HG03558 (cell line): ENCODE data around the gene TRIM47.

Source experiments
- ATAC-seq: cut with Tn5 transposase; IDR thresholded peaks from one replicate; pipeline ENCODE4 v1.9.1; 2021; ENCODE audit warnings: moderate number of reproducible peaks; ENCODE audit not compliant: unreplicated experiment; ENCODE audit errors: extremely low read depth

The TRIM47 gene

DNA sequence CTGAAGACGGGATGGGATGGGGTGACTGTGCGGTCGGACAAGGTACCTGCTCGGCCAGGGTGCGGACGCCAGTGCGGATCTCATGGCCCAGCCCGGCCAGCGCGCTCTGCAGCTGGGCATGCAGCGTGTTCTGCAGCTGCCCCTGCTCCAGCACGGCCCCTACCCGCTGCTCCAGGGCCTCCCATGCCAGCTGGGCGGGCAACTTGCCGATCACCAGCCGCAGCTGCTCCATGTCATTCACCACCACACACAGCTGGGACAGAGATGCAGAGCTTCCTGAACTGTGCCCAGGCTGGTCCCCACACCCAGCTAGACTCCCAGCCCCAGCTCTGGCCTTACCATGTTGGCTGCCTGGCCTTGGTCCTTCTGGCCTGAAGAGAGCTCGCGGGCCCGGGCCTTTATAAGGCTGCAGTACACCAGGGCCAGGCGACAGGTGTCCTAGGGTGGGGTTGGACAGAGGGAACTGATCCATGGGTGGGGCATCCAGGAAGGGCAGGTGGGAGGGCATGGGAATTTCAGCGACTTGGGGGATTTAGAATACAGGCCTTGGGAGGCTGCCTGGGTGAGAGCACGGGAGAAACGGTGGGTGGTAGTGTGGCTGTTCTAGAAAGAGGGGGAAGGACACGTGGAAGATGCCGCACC, 44.0 kb downstream of the TRIM47 start:
- no peak for ATAC-seq

GRCh38 chr17:75832652-75833400, 45.6 kb downstream of the TRIM47 start:
- no peak for ATAC-seq

DNA sequence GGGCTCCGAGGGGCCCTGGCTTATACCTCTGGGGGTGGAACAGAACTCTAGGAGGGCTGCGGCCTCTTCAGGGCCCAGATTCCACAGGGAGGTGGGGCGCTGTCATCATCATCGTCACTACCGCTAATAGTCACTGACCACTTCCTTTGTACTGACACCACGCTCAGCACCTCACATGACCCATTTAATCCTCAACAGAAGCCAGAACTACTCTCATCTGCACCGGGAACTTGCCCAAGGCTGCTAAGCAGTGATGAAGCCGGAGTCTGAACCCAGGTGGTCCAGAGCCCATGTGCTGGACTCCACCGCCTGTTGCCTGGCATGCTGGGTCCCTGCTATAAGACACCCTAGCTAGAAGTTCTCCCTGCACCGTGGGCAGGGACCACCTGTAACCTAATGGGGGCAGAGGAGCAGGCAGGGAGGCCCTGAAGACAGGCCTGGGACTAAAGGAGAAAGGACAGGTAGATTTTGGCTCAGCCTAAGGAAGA, 46.2 kb downstream of the TRIM47 start:
- no peak for ATAC-seq

DNA sequence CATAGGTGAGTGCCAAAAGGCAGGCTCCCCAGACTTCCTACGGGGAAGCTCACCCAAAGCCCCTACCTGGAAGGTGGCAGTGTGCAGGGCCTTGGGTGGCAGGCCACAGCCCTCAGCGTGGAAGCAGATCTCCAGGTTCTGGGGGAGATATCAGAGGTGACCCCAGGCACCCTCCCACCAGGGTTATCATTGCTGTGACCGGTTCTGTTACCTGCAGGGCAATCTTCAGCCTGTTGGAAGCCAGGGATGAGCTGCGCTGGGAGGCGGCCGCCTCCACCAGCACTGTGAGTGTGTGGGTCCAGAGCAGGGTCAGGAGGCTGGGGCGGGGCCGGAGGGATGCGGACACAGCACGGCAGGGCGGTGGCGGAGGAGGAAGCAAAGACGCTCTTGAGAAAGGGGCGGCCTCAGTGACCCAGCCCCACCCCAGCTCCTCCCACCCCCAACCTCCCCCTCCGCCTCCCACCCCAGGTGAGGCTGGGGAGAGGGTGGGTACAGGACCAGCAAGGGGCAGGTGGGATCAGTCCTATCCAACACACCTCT, 47.3 kb downstream of the TRIM47 start:
- ATAC-seq, result no peak

GRCh38 chr17:75830164-75831031, 48.0 kb downstream of the TRIM47 start:
- ATAC-seq, result no peak

GRCh38 chr17:75829747-75830146, 48.6 kb downstream of the TRIM47 start:
- ATAC-seq, result no peak

- ATAC-seq, result no peak
Observed at GRCh38 chr17:75828741-75829140, 49.6 kb downstream of the TRIM47 start.

GRCh38 chr17:75828076-75828400, 50.3 kb downstream of the TRIM47 start:
- ATAC-seq, result no peak

- no peak for ATAC-seq
Observed at GRCh38 chr17:75827308-75828075, 50.9 kb downstream of the TRIM47 start.

- no peak for ATAC-seq
Observed at GRCh38 chr17:75826561-75827307, 51.6 kb downstream of the TRIM47 start.

- ATAC-seq, result no peak
Observed at GRCh38 chr17:75825748-75826370, 52.5 kb downstream of the TRIM47 start.

GRCh38 chr17:75825149-75825552, 53.2 kb downstream of the TRIM47 start:
- no peak for ATAC-seq

DNA sequence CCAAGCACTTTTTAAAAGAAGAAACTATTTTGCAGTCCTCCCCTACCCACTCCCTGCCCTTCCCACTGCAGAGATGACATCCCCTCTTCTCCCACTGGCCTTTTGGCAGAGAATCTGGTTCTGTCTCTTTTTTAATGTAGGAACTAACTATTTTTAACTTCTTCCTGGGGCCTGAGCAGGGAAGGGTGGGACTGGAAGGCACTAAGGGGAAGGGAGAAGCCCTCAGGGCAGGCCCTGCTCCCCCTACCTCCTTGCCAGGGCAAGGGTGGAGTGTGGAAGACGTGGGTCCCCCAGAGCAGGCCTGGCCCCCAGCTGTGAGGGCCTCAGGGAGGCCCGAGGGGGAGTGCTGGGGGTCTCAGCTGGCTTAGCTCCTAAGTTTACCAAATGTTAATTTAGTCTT, 53.7 kb downstream of the TRIM47 start:
- no peak for ATAC-seq
